Neuronal stem cell (in vitro differentiated cells): ENCODE measurements around the gene TACC3.

Experiments
- DNase-seq: peaks from one replicate; pipeline ENCODE4 v3.0.0-alpha.2; 2013; ENCODE audit warnings: low spot score
- H2AFZ ChIP-seq: one replicate; pipeline ENCODE4 v1.6.1; 2013; ENCODE audit warnings: mild to moderate bottlenecking, low read length, inconsistent platforms
- H2AK5ac ChIP-seq: 2 replicates; pipeline ENCODE4 v1.6.1; 2013; ENCODE audit warnings: low read depth, mild to moderate bottlenecking, inconsistent platforms, low read length, moderate library complexity, mixed read lengths
- H2BK120ac ChIP-seq: 2 replicates; pipeline ENCODE4 v1.6.1; 2013; ENCODE audit warnings: low read depth, mild to moderate bottlenecking, inconsistent platforms, low read length, moderate library complexity, mixed read lengths
- H2BK12ac ChIP-seq: one replicate; pipeline ENCODE4 v1.6.1; 2013; ENCODE audit warnings: low read length, inconsistent platforms
- H2BK15ac ChIP-seq: 2 replicates; pipeline ENCODE4 v1.6.1; 2013; ENCODE audit warnings: mild to moderate bottlenecking, low read length, inconsistent platforms, mixed read lengths
- H2BK5ac ChIP-seq: one replicate; pipeline ENCODE4 v1.6.1; 2013; ENCODE audit warnings: inconsistent platforms, mild to moderate bottlenecking, low read length, moderate library complexity
- H3K14ac ChIP-seq: one replicate; pipeline ENCODE4 v1.6.1; 2013; ENCODE audit warnings: low read length, inconsistent platforms
- H3K18ac ChIP-seq: 2 replicates; pipeline ENCODE4 v1.6.1; 2013; ENCODE audit warnings: low read length, inconsistent platforms
- H3K23ac ChIP-seq: 2 replicates; pipeline ENCODE4 v1.6.1; 2013; ENCODE audit warnings: low read depth, mild to moderate bottlenecking, mixed read lengths, low read length, inconsistent platforms; ENCODE audit not compliant: poor library complexity
- H3K27ac ChIP-seq: replicated peaks from 3 replicates; pipeline ENCODE4 v1.5.1; 2013; ENCODE audit warnings: low read length, inconsistent platforms
- H3K27me3 ChIP-seq, 3 experiments: 2 replicates each; pipeline ENCODE4 v1.6.1; 2013; ENCODE audit warnings: low read length in 3 of 3, mild to moderate bottlenecking in 2 of 3, inconsistent platforms in 1 of 3, low read depth in 1 of 3, mixed read lengths in 1 of 3, moderate library complexity in 1 of 3; ENCODE audit not compliant: control insufficient read depth in 3 of 3, insufficient read depth in 3 of 3
- H3K36me3 ChIP-seq, 2 donors: replicated peaks in 1 of 2; 2 replicates each; pipeline ENCODE4 v1.6.1; 2013; ENCODE audit warnings: low read length in 2 of 2; ENCODE audit not compliant: control insufficient read depth in 2 of 2, insufficient read depth in 2 of 2
- H3K4ac ChIP-seq: 2 replicates; pipeline ENCODE4 v1.6.1; 2013; ENCODE audit warnings: inconsistent platforms, mild to moderate bottlenecking, low read length, moderate library complexity
- H3K4me1 ChIP-seq, 2 donors: 1 replicate in 1 of 2; 2 replicates in 1 of 2; pipeline ENCODE4 v1.6.1; 2013; ENCODE audit warnings: low read length in 2 of 2, low read depth in 1 of 2; ENCODE audit not compliant: control insufficient read depth in 2 of 2, insufficient read depth in 1 of 2
- H3K4me2 ChIP-seq: one replicate; pipeline ENCODE4 v1.6.1; 2013; ENCODE audit warnings: mild to moderate bottlenecking, low read length, inconsistent platforms; ENCODE audit not compliant: insufficient read depth, poor library complexity, severe bottlenecking
- H3K4me3 ChIP-seq, 2 donors: 2 replicates each; pipeline ENCODE4 v1.5.1; 2013; ENCODE audit warnings: low read length in 2 of 2, mild to moderate bottlenecking in 2 of 2, inconsistent platforms in 1 of 2, moderate library complexity in 1 of 2
- H3K79me1 ChIP-seq: one replicate; pipeline ENCODE4 v1.6.1; 2013; ENCODE audit warnings: low read depth, mild to moderate bottlenecking, inconsistent platforms, low read length, moderate library complexity
- H3K9ac ChIP-seq: one replicate; pipeline ENCODE4 v1.6.1; 2013; ENCODE audit warnings: mild to moderate bottlenecking, low read depth, low read length, inconsistent platforms; ENCODE audit not compliant: poor library complexity
- H3K9me3 ChIP-seq, 2 donors: replicated peaks in 1 of 2; 2 replicates each; pipeline versions ENCODE3 to v1.6.1; 2013; ENCODE audit warnings: low read length in 2 of 2, mild to moderate bottlenecking in 2 of 2, inconsistent platforms in 1 of 2, low read depth in 1 of 2, mixed read lengths in 1 of 2, moderate library complexity in 1 of 2; ENCODE audit not compliant: control insufficient read depth in 2 of 2, insufficient read depth in 1 of 2
- H4K8ac ChIP-seq: one replicate; pipeline ENCODE4 v1.6.1; 2013; ENCODE audit warnings: low read depth, mild to moderate bottlenecking, inconsistent platforms, low read length, moderate library complexity
- H4K91ac ChIP-seq: one replicate; pipeline ENCODE4 v1.6.1; 2013; ENCODE audit warnings: low read length, low read depth, mild to moderate bottlenecking, inconsistent platforms; ENCODE audit not compliant: poor library complexity
- WGBS, 2 donors: extraction: QIAGEN DNeasy Blood & Tissue Kit; methylation state at CpG; one replicate each; pipeline ENCODE4 v1.1.7; 2013; ENCODE audit warnings: missing lambda C conversion rate in 2 of 2, mixed read lengths in 1 of 2; ENCODE audit not compliant: insufficient read length in 2 of 2, insufficient replicate concordance in 1 of 2; ENCODE audit errors: extremely low coverage in 2 of 2; 5-methylcytosine and 5-hydroxymethylcytosine counted together

TACC3 gene

DNA sequence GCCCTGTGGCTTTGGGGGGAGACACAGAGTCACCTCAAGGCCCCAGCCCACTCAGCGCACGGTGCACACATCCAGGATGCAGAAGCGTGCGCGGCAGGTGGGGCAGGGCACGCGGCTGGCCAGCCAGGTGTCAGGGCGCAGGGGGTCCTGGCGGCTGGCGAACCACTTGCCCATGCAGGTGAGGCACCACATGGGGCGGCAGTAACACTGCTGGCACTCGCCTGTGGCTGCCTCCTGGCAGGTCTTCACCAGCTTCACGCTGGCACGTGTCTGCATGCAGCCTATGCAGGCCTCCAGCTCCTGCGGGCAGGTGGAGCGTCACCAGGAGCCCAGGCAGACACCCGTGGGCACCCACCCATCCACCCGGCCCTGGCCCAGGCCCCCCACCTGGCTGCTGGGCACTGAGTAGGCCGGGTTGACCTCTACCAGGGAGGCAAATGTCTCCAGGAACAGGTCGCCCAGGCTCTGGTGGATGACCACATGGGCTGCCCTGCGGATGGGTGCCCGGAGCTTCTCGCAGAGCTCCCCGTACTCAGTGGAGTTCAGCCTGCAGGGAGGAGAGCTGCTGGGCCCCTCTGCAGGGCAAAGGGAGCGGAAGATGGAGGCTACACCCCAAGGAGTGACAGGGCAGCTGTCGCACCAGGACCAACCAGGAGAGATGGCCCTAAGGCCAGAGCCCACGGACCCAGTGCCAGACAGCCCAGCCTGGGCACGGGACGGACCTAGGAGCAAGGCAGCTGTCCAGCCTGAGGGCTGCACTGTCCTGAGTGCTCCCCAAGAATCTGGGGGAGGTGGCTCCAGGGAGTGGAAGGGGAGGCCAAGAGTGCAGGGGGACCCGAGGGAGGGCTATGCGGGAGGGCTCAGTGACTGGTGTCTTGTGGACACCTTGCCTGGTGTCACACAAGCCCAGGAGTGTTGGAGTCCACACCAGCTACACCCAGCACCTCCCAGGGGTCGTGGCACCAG is 3.9 kb upstream of the TACC3 start:
- DNase-seq: no peak
- WGBS, 2 donors: no CpG with 5 or more reads among the region's 32 CpGs
- no peak overlapping the region for H2BK120ac ChIP-seq

GRCh38 chr4:1718095-1718850 is 3.0 kb upstream of the TACC3 start:
- no peak overlapping the region for H4K8ac ChIP-seq
- no peak overlapping the region for H2AK5ac ChIP-seq
- H3K18ac ChIP-seq: no peak overlapping the region
- peaks cover 34 to 58% of the 10 kb centered on the region in 2 donors for H3K36me3 ChIP-seq
- no peak overlapping the region for H2BK5ac ChIP-seq
- no peak overlapping the region for H2BK12ac ChIP-seq
- peak overlapping the region; percentile 12 for H3K9ac ChIP-seq
- peaks cover 35% of the 10 kb centered on the region for H3K79me1 ChIP-seq
- no peak for DNase-seq
- H3K9me3 ChIP-seq: peaks cover 0 to 2% of the 10 kb centered on the region in 2 donors
- peak overlapping the region; percentile 8 for H3K14ac ChIP-seq
- H2BK15ac ChIP-seq: no peak overlapping the region
- no peak overlapping the region for H3K27ac ChIP-seq
- H3K4ac ChIP-seq: peak overlapping the region; percentile 23
- H2BK120ac ChIP-seq: no peak overlapping the region
- WGBS, 2 donors: no CpG with 5 or more reads among the region's 31 CpGs
- H3K4me1 ChIP-seq: peaks cover 16 to 21% of the 10 kb centered on the region in 2 donors
- no peaks in the 10 kb centered on the region for H3K27me3 ChIP-seq
- H3K23ac ChIP-seq: peak overlapping the region; percentile 73
- H4K91ac ChIP-seq: no peak overlapping the region
- no peak overlapping the region for H3K4me2 ChIP-seq
- no peak overlapping the region for H2AFZ ChIP-seq
- H3K4me3 ChIP-seq: no peak overlapping the region

More for the DNA sequence above, 3.9 kb upstream of the TACC3 start:
- H2BK5ac ChIP-seq: no peak overlapping the region
- H3K4me3 ChIP-seq: no peak overlapping the region
- H3K4ac ChIP-seq: peak overlapping the region; percentile 23
- no peak overlapping the region for H3K18ac ChIP-seq
- H2BK12ac ChIP-seq: no peak overlapping the region
- H4K91ac ChIP-seq: no peak overlapping the region
- H3K79me1 ChIP-seq: peaks cover 32% of the 10 kb centered on the region
- H3K9me3 ChIP-seq: peaks cover 0 to 2% of the 10 kb centered on the region in 2 donors
- H4K8ac ChIP-seq: peak overlapping the region; percentile 76
- H3K27me3 ChIP-seq: no peaks in the 10 kb centered on the region
- no peak overlapping the region for H2BK15ac ChIP-seq
- H3K14ac ChIP-seq: peak overlapping the region; percentile 63
- peaks cover 28 to 50% of the 10 kb centered on the region in 2 donors for H3K36me3 ChIP-seq
- H3K27ac ChIP-seq: no peak overlapping the region
- no peak overlapping the region for H2AK5ac ChIP-seq
- no peak overlapping the region for H3K4me2 ChIP-seq
- H2AFZ ChIP-seq: no peak overlapping the region
- peaks cover 17 to 19% of the 10 kb centered on the region in 2 donors for H3K4me1 ChIP-seq
- H3K9ac ChIP-seq: no peak overlapping the region
- H3K23ac ChIP-seq: peak overlapping the region; percentile 86

DNA sequence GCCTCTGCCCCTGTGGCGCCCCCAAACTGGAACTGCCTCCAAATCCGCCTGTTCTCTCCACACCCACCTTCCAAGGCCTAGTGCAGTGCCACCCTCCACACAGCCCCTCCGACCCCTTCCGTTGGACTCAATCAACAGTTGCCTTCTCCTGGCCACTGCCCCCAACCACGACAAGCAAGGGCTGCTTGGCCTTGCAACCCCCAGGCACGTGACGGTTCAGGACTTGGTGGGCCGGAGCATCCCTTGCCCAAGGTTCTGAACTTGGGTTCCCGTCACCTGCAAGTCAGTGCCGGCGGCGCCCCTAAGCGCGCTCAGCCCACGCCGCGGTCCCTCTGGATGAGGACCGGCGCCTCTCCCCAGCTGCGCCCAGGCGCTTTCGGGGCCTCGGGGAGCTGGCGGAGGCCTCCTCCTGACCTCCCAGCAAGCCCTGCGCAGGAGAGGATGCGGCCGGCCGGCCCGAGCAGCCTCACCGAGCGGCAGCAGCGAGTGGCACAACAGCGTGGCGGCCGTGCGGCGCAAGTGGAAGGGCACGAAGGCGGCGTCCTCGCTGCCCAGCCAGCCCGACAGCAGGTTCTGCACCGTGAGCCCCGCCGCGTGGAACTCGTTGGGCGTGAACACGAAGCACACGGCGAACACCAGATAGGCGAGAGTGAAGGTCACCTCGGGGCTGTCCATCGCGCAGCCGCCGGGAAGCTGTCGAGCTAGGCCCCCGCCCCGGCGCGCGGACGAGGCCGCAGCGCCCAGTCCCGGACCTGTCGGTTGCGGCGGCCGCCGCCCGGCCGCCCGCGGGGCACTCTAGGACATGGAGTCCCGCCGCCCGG is 948 bp upstream of the TACC3 start:
- H4K8ac ChIP-seq: no peak overlapping the region
- peaks cover 43 to 65% of the 10 kb centered on the region in 2 donors for H3K36me3 ChIP-seq
- peaks cover 0 to 2% of the 10 kb centered on the region in 2 donors for H3K9me3 ChIP-seq
- H3K27me3 ChIP-seq: no peaks in the 10 kb centered on the region
- peak overlapping the region; percentile 100 for H3K9ac ChIP-seq
- WGBS, 2 donors: no CpG with 5 or more reads among the region's 79 CpGs
- H3K4me3 ChIP-seq: peak overlapping the region; percentile 74 to 97
- H2AFZ ChIP-seq: peak overlapping the region; percentile 94
- H2BK12ac ChIP-seq: peak overlapping the region; percentile 97
- peaks cover 14 to 16% of the 10 kb centered on the region in 2 donors for H3K4me1 ChIP-seq
- H3K27ac ChIP-seq: peak overlapping the region; percentile 85
- peak; percentile 40 for DNase-seq
- H3K18ac ChIP-seq: peak overlapping the region; percentile 99
- peak overlapping the region; percentile 98 for H3K14ac ChIP-seq
- peak overlapping the region; percentile 99 for H3K23ac ChIP-seq
- H3K4me2 ChIP-seq: peak overlapping the region; percentile 98
- H3K4ac ChIP-seq: no peak overlapping the region
- peak overlapping the region; percentile 81 for H2BK120ac ChIP-seq
- peak overlapping the region; percentile 98 for H2AK5ac ChIP-seq
- peaks cover 39% of the 10 kb centered on the region for H3K79me1 ChIP-seq
- H2BK5ac ChIP-seq: peak overlapping the region; percentile 96
- H4K91ac ChIP-seq: no peak overlapping the region
- H2BK15ac ChIP-seq: peak overlapping the region; percentile 6
